ENCODE results near the gene CCDC149. TPM values are rescaled to one million over a fixed set of nuclear protein-coding genes. Genes with fewer than 3 reads are reported as not detected.

CCDC149 gene
- total RNA-seq, 1 experiment from 2014 or later = 8.9 TPM

GRCh38 chr4:24808261-24808660 is 104.6 kb downstream of the CCDC149 start:
- Mint-ChIP-seq H3K27me3 (ENCODE audit: unreplicated experiment) (no peaks in the 10 kb centered on the region), H3K4me3 (ENCODE audit: low read depth, unreplicated experiment) (no peak overlapping the region), H3K36me3 (ENCODE audit: insufficient read depth, unreplicated experiment) (no peaks in the 10 kb centered on the region), H3K9me3 (ENCODE audit: low read depth, unreplicated experiment) (peaks cover 4% of the 10 kb centered on the region), H3K27ac (ENCODE audit: unreplicated experiment) (no peak overlapping the region), H3K4me1 (ENCODE audit: low read depth, unreplicated experiment) (no peaks in the 10 kb centered on the region)
- intact Hi-C loops (cut with micrococcal nuclease; ENCODE audit: unreplicated experiment) = no loop called here
- DNase-seq = no peak
- BruUV-seq (replicated peaks) = no TSS peak
- TF ChIP-seq, protein P1, sequence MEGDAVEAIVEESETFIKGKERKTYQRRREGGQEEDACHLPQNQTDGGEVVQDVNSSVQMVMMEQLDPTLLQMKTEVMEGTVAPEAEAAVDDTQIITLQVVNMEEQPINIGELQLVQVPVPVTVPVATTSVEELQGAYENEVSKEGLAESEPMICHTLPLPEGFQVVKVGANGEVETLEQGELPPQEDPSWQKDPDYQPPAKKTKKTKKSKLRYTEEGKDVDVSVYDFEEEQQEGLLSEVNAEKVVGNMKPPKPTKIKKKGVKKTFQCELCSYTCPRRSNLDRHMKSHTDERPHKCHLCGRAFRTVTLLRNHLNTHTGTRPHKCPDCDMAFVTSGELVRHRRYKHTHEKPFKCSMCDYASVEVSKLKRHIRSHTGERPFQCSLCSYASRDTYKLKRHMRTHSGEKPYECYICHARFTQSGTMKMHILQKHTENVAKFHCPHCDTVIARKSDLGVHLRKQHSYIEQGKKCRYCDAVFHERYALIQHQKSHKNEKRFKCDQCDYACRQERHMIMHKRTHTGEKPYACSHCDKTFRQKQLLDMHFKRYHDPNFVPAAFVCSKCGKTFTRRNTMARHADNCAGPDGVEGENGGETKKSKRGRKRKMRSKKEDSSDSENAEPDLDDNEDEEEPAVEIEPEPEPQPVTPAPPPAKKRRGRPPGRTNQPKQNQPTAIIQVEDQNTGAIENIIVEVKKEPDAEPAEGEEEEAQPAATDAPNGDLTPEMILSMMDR (IDR thresholded peaks at IDR 0.05; ENCODE audit: unreplicated experiment) = no peak
- CTCF ChIA-PET = no interaction called here

- BruUV-seq (replicated peaks) = no TSS peak
- intact Hi-C loops (cut with micrococcal nuclease; ENCODE audit: unreplicated experiment) = no loop called here
- Mint-ChIP-seq H3K27ac (ENCODE audit: unreplicated experiment) (no peak overlapping the region), H3K27me3 (ENCODE audit: unreplicated experiment) (no peaks in the 10 kb centered on the region), H3K4me1 (ENCODE audit: low read depth, unreplicated experiment) (no peaks in the 10 kb centered on the region), H3K9me3 (ENCODE audit: low read depth, unreplicated experiment) (peaks cover 4% of the 10 kb centered on the region), H3K36me3 (ENCODE audit: insufficient read depth, unreplicated experiment) (no peaks in the 10 kb centered on the region), H3K4me3 (ENCODE audit: low read depth, unreplicated experiment) (no peak overlapping the region)
- TF ChIP-seq, protein P1 (IDR thresholded peaks at IDR 0.05; ENCODE audit: unreplicated experiment) = no peak
- DNase-seq = no peak
- CTCF ChIA-PET = interaction anchor here (0.7 kb wide), 1 partner anchor 144 kb away, joined by 4 read pairs; no protein-coding TSS in a partner anchor
Observed at GRCh38 chr4:24807611-24808010, 105.2 kb downstream of the CCDC149 start.

- Mint-ChIP-seq H3K27ac (ENCODE audit: unreplicated experiment) (no peak overlapping the region), H3K9me3 (ENCODE audit: low read depth, unreplicated experiment) (no peaks in the 10 kb centered on the region), H3K27me3 (ENCODE audit: unreplicated experiment) (no peaks in the 10 kb centered on the region), H3K4me3 (ENCODE audit: low read depth, unreplicated experiment) (no peak overlapping the region), H3K36me3 (ENCODE audit: insufficient read depth, unreplicated experiment) (no peaks in the 10 kb centered on the region), H3K4me1 (ENCODE audit: low read depth, unreplicated experiment) (no peaks in the 10 kb centered on the region)
- intact Hi-C loops (cut with micrococcal nuclease; ENCODE audit: unreplicated experiment) = no loop called here
- DNase-seq = no peak
- no TSS peak for BruUV-seq (replicated peaks)
- TF ChIP-seq, protein P1 (IDR thresholded peaks at IDR 0.05; ENCODE audit: unreplicated experiment) = no peak
- CTCF ChIA-PET = interaction anchor here (0.7 kb wide), 2 partner anchors 9 to 143 kb away, joined by 3 to 4 read pairs; no protein-coding TSS in a partner anchor
Observed at GRCh38 chr4:24806206-24806990, 106.4 kb downstream of the CCDC149 start.

- Mint-ChIP-seq H3K36me3 (ENCODE audit: insufficient read depth, unreplicated experiment) (no peaks in the 10 kb centered on the region), H3K4me3 (ENCODE audit: low read depth, unreplicated experiment) (no peak overlapping the region), H3K9me3 (ENCODE audit: low read depth, unreplicated experiment) (no peaks in the 10 kb centered on the region), H3K27ac (ENCODE audit: unreplicated experiment) (no peak overlapping the region), H3K4me1 (ENCODE audit: low read depth, unreplicated experiment) (no peaks in the 10 kb centered on the region), H3K27me3 (ENCODE audit: unreplicated experiment) (no peaks in the 10 kb centered on the region)
- BruUV-seq (replicated peaks) = no TSS peak
- CTCF ChIA-PET = no interaction called here
- no peak for DNase-seq
- TF ChIP-seq, protein P1 (IDR thresholded peaks at IDR 0.05; ENCODE audit: unreplicated experiment) = no peak
- intact Hi-C loops (cut with micrococcal nuclease; ENCODE audit: unreplicated experiment) = no loop called here
Observed at GRCh38 chr4:24805566-24805965, 107.3 kb downstream of the CCDC149 start.

Measured in Calu3 (cell line).